ENCODE measurements around the gene MPG. TPM values are rescaled to one million over a fixed set of nuclear protein-coding genes. Genes with fewer than 3 reads are reported as not detected.

The MPG gene
- total and polyA plus RNA-seq, 2 donors (not counting 1 experiment from before 2014, with no cell fraction given) = 59.6 to 66.4 TPM

GRCh38 chr16:76535-77272 is 1.3 kb upstream of the MPG start:
- Mint-ChIP-seq H3K27ac (peak overlapping the region; percentile 80), H3K9me3 (ENCODE audit: insufficient read depth) (no peaks in the 10 kb centered on the region), H3K4me3 (peak overlapping the region; percentile 83), H3K4me1 (peaks cover 29% of the 10 kb centered on the region), H3K27me3 (peaks cover 15% of the 10 kb centered on the region)
- WGBS (ENCODE audit: insufficient coverage) = 29% methylated on average over 10 of the region's 13 CpGs
- H3K79me2 ChIP-seq (ENCODE audit: control insufficient read depth, insufficient read depth, low read length) = peaks cover 34% of the 10 kb centered on the region
- H4K20me1 ChIP-seq (ENCODE audit: control insufficient read depth, insufficient read depth, low read length, poor library complexity, severe bottlenecking) = no peaks in the 10 kb centered on the region
- H3K4me2 ChIP-seq (replicated peaks; ENCODE audit: low read depth, low read length, poor library complexity, severe bottlenecking) = peak overlapping the region; percentile 87
- peak overlapping the region; percentile 87 for H2AFZ ChIP-seq (ENCODE audit: insufficient read depth, low read depth, low read length, poor library complexity, severe bottlenecking)
- H3K4me1 ChIP-seq (ENCODE audit: control insufficient read depth in 2 of 2, insufficient read depth in 2 of 2, low read length in 2 of 2) = peaks cover 34 to 37% of the 10 kb centered on the region in 2 donors
- ChIA-PET CTCF (interaction anchor here (1.2 to 3.3 kb wide), 3 partner anchors 11 to 38 kb away, joined by 4 to 23 read pairs (median 18); no protein-coding TSS in a partner anchor), POLR2A (interaction anchor here (0.8 to 1.1 kb wide), 2 partner anchors 20 to 22 kb away, joined by 3 read pairs; no protein-coding TSS in a partner anchor)
- intact Hi-C loops (cut with micrococcal nuclease) = no loop called here
- H3K27ac ChIP-seq (ENCODE audit: low read length in 2 of 2) = no peak overlapping the region
- H3K36me3 ChIP-seq (replicated peaks in 1 of 2; ENCODE audit: control extremely low read depth in 1 of 2, control insufficient read depth in 1 of 2, extremely low read depth in 1 of 2, insufficient read depth in 2 of 2, low read length in 1 of 2) = peaks cover 0 to 10% of the 10 kb centered on the region in 2 experiments
- DNase-seq (no peak), ATAC-seq (ENCODE audit: low read depth) (no peak)
- peak overlapping the region; percentile 83 for H3K9ac ChIP-seq (ENCODE audit: low read length)
- no peak for TF ChIP-seq CTCF (IDR thresholded peaks at IDR 0.05)
- no peak for TF ChIP-seq EZH2 (IDR thresholded peaks at IDR 0.05; ENCODE audit: borderline replicate concordance, insufficient read depth, low read depth, low read length, poor library complexity, severe bottlenecking)
- peak overlapping the region in 4 of 5 experiments; percentile 75 to 82 (median 79) for H3K4me3 ChIP-seq (ENCODE audit: control extremely low read depth in 1 of 5, extremely low read depth in 1 of 5, insufficient read depth in 1 of 5, low read depth in 2 of 5, low read length in 4 of 5)
- H3K9me3 ChIP-seq (ENCODE audit: control extremely low read depth in 1 of 3, control insufficient read depth in 2 of 3, insufficient read depth in 1 of 3, low read length in 2 of 3) = no peaks in the 10 kb centered on the region
- H3K27me3 ChIP-seq (replicated peaks in 1 of 4; ENCODE audit: control extremely low read depth in 1 of 4, control insufficient read depth in 3 of 4, insufficient read depth in 4 of 4, low read length in 3 of 4) = peaks cover 0 to 25% (median 14%) of the 10 kb centered on the region in 4 experiments
